GM12892 (cell line): ENCODE measurements around the gene GBA2.

Experiments used
- POLR2A ChIP-seq: IDR thresholded peaks from 2 replicates; pipeline ENCODE4 v1.6.1; 2011; ENCODE audit warnings: low read depth, low read length, control low read depth
- POLR2AphosphoS5 ChIP-seq: IDR thresholded peaks from 2 replicates; pipeline ENCODE4 v1.6.1; 2011; ENCODE audit warnings: low read depth, low read length, control low read depth
- TAF1 ChIP-seq: IDR thresholded peaks from 2 replicates; pipeline ENCODE4 v1.6.1; 2011; ENCODE audit warnings: low read depth, mild to moderate bottlenecking, control low read depth, low read length, borderline replicate concordance

DNA sequence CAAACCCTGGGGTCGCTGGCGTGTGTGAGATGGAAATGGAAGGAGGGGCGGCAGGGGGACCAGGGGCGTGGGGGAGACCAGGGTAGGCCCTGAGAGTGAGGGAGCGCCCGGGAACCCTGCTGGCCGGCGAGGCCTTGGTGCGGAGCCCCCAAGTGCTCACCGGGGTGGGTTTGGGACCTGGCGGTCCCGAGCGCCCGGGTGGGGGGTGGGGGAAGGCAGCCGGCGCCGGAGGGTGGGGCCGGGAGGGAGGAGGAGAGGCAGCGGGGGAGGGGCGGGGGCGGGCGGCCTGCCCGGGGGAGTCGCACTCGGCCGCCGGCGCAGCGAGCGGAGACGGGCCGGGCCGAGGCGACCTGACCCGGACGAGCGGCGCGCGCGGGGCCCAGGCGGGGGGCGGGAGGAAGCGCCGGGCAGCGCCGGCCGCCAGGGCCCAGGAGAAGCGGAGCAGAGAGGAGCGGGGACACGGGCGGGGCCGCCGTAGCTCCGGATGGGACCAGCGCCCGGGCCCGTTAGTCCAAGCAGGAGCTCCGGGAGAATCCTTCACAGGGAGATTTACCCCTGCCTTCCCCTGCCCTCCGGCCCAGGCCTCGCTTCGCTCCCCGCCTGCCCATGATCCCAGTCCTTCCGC lies 42.4 kb upstream of the GBA2 start, which contains the start of gene NPR2:
- TF ChIP-seq TAF1, result no peak
- TF ChIP-seq POLR2A, result no peak
- no peak for TF ChIP-seq POLR2AphosphoS5
